GM08714 (cell line): ENCODE measurements around the gene TRAPPC3L.

Source experiments
- H3K4me3 ChIP-seq: fragments of 200-500 bp; sonication (Bioruptor generic); 2 replicates; pipeline ENCODE4 v1.5.1; 2014; ENCODE audit warnings: mild to moderate bottlenecking, low read length, inconsistent platforms
- ZNF274 ChIP-seq: IDR thresholded peaks from 2 replicates; pipeline ENCODE4 v1.6.1; 2012; ENCODE audit warnings: mild to moderate bottlenecking, low read depth, low read length

Gene TRAPPC3L

GRCh38 chr6:116536216-116536621 is 9.3 kb downstream of the TRAPPC3L start:
- H3K4me3 ChIP-seq = no peak overlapping the region
- no peak for TF ChIP-seq ZNF274

- no peak overlapping the region for H3K4me3 ChIP-seq
- TF ChIP-seq ZNF274 = no peak
Observed at GRCh38 chr6:116535109-116535508, 10.4 kb downstream of the TRAPPC3L start.

GRCh38 chr6:116533233-116533957 is 12.1 kb downstream of the TRAPPC3L start:
- TF ChIP-seq ZNF274 = no peak
- H3K4me3 ChIP-seq = no peak overlapping the region

- no peak for TF ChIP-seq ZNF274
- no peak overlapping the region for H3K4me3 ChIP-seq
Observed at GRCh38 chr6:116531675-116532570, 13.6 kb downstream of the TRAPPC3L start.

- no peak overlapping the region for H3K4me3 ChIP-seq
- TF ChIP-seq ZNF274 = no peak
Observed at GRCh38 chr6:116530436-116530835, 15.0 kb downstream of the TRAPPC3L start.

GRCh38 chr6:116529466-116530290 is 15.8 kb downstream of the TRAPPC3L start:
- TF ChIP-seq ZNF274 = no peak

GRCh38 chr6:116528780-116529179 is 16.7 kb downstream of the TRAPPC3L start:
- no peak overlapping the region for H3K4me3 ChIP-seq

More at GRCh38 chr6:116529466-116530290, 15.8 kb downstream of the TRAPPC3L start:
- no peak overlapping the region for H3K4me3 ChIP-seq

GRCh38 chr6:116528133-116528532 is 17.4 kb downstream of the TRAPPC3L start:
- H3K4me3 ChIP-seq = no peak overlapping the region
- no peak for TF ChIP-seq ZNF274

More at GRCh38 chr6:116528780-116529179, 16.7 kb downstream of the TRAPPC3L start:
- no peak for TF ChIP-seq ZNF274

- no peak overlapping the region for H3K4me3 ChIP-seq
- TF ChIP-seq ZNF274 = no peak
Observed at GRCh38 chr6:116524236-116524635, 21.2 kb downstream of the TRAPPC3L start.

- no peak for TF ChIP-seq ZNF274
- H3K4me3 ChIP-seq = no peak overlapping the region
Observed at GRCh38 chr6:116522896-116523295, 22.6 kb downstream of the TRAPPC3L start.

- no peak overlapping the region for H3K4me3 ChIP-seq
- TF ChIP-seq ZNF274 = no peak
Observed at GRCh38 chr6:116518621-116519368, 26.7 kb downstream of the TRAPPC3L start.

GRCh38 chr6:116515141-116515540 is 30.3 kb downstream of the TRAPPC3L start:
- no peak for TF ChIP-seq ZNF274
- H3K4me3 ChIP-seq = no peak overlapping the region

- H3K4me3 ChIP-seq = no peak overlapping the region
- TF ChIP-seq ZNF274 = no peak
Observed at GRCh38 chr6:116514111-116514510, 31.4 kb downstream of the TRAPPC3L start.
